Stimulated activated CD4-positive, alpha-beta T cell treated with anti-CD3 and anti-CD28 coated beads, Interleukin-1b, Interleukin-23, amount 100 ng/mL, for 1 hour (primary cell): ENCODE measurements around the gene SLC66A3.
"Not testable (repeated sequence)": the region's sequence is repeated elsewhere in the genome, so short reads cannot be mapped to it uniquely, and the experiment has no call there.

Experiments
- DNase-seq, 2 donors: peaks; one replicate each; pipeline ENCODE4 v3.0.0-alpha.2; 2020; ENCODE audit warnings: low read depth in 2 of 2

The SLC66A3 gene

GRCh38 chr2:11163439-11164317 lies 8.4 kb downstream of the SLC66A3 start:
- DNase-seq = no peak

GRCh38 chr2:11165046-11165445 lies 9.8 kb downstream of the SLC66A3 start:
- DNase-seq = not testable (repeated sequence)

GRCh38 chr2:11166476-11166875 lies 11.2 kb downstream of the SLC66A3 start:
- no peak for DNase-seq

- no peak for DNase-seq
Observed at GRCh38 chr2:11168488-11168887, 13.2 kb downstream of the SLC66A3 start.

GRCh38 chr2:11169333-11169732 lies 14.1 kb downstream of the SLC66A3 start:
- DNase-seq = no peak

GRCh38 chr2:11174222-11174621 lies 19.0 kb downstream of the SLC66A3 start:
- no peak for DNase-seq

- no peak for DNase-seq
Observed at GRCh38 chr2:11175293-11175795, 20.1 kb downstream of the SLC66A3 start.

GRCh38 chr2:11177871-11178690 lies 22.8 kb downstream of the SLC66A3 start:
- no peak for DNase-seq

GRCh38 chr2:11179196-11179595 lies 23.9 kb downstream of the SLC66A3 start:
- DNase-seq = no peak

- no peak for DNase-seq
Observed at GRCh38 chr2:11179899-11180298, 24.6 kb downstream of the SLC66A3 start.

GRCh38 chr2:11180653-11181052 lies 25.4 kb downstream of the SLC66A3 start:
- DNase-seq = no peak

GRCh38 chr2:11182951-11183350 lies 27.7 kb downstream of the SLC66A3 start:
- DNase-seq = no peak

GRCh38 chr2:11186145-11186544 lies 30.9 kb downstream of the SLC66A3 start:
- DNase-seq = no peak

- no peak for DNase-seq
Observed at GRCh38 chr2:11187083-11187619, 31.9 kb downstream of the SLC66A3 start.

GRCh38 chr2:11187731-11188130 lies 32.5 kb downstream of the SLC66A3 start:
- no peak for DNase-seq

- no peak for DNase-seq
Observed at GRCh38 chr2:11196246-11196645, 41.0 kb downstream of the SLC66A3 start.

GRCh38 chr2:11200651-11201050 lies 45.4 kb downstream of the SLC66A3 start:
- no peak for DNase-seq

- no peak for DNase-seq
Observed at GRCh38 chr2:11201969-11202368, 46.7 kb downstream of the SLC66A3 start.

GRCh38 chr2:11203480-11203879 lies 48.2 kb downstream of the SLC66A3 start:
- no peak for DNase-seq

- no peak for DNase-seq
Observed at GRCh38 chr2:11208083-11208482, 52.8 kb downstream of the SLC66A3 start.

- DNase-seq = no peak
Observed at GRCh38 chr2:11212645-11213044, 57.4 kb downstream of the SLC66A3 start.

GRCh38 chr2:11213090-11213638 lies 57.9 kb downstream of the SLC66A3 start:
- no peak for DNase-seq
